Suppressor macrophage treated with lipopolysaccharide for 1 hour (primary cell): ENCODE results near the gene ACOT4.
"Not testable (repeated sequence)": the region's sequence is repeated elsewhere in the genome, so short reads cannot be mapped to it uniquely, and the experiment has no call there.

Experiments
- DNase-seq, 3 donors: peaks; one replicate each; pipeline ENCODE4 v3.0.0-alpha.2; 2020 to 2022

The ACOT4 gene

DNA sequence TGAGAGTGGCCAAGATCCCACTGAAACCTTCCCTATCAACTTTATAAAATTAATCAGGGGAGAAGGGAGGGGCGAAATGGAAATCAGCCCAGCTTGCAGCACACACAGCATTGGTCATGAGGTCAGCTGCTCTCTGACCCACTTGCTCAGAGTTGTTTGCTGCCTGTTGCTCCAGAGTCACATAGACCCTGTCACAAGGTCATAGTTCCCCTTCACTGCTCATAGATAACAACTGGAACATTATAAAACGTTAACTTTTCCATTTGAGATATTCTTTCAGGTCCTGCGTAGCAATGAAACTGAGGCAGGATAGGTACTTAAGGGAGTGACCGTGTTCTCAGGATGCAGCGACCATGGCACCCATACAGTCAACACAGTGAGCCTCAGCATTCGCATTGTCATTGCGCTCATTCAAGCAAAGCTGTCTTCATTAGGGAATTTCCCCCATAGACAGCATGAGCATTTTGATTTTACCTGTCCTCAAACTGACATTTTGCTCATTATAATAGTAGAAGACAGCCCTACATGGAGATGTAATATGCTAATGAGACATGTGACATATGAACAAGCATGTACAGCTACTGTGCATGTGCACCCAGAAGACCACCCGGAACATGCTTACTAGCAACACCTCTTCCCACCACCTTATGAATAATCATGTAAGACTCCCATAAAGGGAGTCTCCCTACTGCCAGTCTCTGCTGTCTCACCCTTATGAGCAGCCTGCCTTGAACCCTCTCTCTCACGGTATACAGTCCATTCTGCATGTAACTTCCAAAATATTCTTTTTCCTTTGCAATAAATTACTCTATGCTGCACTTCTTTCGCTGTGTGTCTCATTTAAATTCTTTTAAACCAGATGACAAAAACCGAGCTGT, 9.3 kb upstream of the ACOT4 start:
- peak; percentile 33 to 50 (median 36) for DNase-seq

DNA sequence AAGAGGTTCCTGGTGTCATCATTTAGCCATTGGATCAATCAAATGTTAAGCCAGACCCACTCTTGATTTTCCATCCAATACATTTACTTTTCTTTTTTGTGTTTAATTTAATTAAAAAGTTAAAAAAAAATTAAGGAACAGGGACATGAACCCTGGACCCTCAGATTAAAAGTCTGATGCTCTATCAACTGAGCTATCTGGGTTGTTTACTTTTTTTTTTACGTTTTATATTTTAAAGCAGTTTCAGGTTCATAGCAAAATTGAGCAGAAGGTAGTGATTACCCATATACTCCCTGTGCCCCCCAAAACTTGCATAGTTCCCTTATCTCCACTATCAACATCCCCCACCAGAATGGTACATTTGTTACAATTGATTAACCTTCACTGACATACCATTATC, 3.0 kb upstream of the ACOT4 start:
- DNase-seq: no peak

DNA sequence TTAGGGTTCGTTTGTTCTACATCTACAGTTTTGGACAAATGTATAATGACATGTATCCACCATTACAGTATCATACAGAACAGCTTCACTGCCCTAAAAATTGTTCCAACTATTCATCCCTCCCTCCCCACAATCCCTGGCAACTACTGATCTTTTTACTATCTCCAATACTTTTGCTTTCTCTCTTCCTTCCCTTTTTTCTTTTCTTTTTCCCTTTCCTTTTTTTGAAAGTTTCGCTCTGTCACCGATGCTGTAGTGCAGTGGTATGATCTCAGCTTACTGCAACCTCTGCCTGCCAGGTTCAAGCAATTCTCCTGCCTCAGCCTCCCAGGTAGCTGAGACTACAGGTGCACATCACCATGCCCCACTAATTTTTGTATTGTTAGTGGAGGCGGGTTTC, 2.6 kb upstream of the ACOT4 start:
- peak; percentile 16 to 72 (median 17) for DNase-seq

DNA sequence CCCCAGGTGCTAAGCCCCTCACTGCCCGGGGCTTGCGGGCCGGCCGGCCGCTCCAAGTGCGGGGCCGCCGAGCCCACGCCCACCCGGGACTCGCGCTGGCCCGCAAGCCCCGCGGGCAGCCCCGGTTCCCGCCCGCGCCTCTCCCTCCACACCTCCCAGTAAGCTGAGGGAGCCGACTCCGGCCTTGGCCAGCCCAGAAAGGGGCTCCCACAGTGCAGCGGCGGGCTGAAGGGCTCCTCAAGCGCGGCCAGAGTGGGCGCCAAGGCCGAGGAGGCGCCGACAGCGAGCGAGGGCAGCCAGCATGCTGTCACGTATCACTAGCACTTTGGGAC, 1.0 kb upstream of the ACOT4 start:
- DNase-seq: not testable (repeated sequence)

DNA sequence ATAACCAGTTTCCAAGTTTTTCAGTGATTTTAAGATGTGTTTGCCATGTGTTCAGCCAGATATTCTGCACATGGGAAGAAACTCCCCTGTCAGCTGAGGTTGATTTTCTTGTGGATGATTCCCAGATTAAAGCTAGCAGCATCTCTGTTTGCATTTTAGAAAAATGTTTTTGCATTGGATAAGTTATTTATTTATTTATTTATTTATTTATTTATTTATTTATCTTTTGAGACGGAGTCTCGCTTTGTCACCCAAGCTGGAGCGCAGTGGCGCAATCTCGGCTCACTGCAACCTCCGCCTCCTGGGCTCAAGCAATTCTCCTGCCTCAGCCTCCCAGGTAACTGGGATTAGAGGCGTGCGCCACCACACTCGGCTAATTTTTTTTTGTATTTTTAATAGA, 2.8 kb downstream of the ACOT4 start:
- no peak for DNase-seq

DNA sequence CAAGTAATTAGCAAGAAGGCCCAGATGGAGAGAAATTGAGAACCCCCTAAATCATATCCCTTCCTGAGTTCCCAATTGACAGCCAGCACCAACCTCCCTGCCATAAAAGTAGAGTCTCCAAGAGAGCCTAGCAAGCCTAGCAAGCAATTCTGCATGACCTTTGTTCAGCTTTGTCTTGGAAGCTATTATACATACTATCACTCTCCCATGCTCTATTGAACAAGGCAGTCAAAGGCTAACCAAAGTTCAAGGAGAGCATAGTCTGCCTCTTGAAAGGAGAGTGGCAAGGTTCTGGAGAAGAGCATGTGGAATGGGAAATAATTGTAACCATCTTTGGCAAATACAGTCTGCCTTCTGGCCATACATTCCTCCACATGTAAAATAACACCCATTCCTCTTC, 7.8 kb downstream of the ACOT4 start:
- no peak for DNase-seq

DNA sequence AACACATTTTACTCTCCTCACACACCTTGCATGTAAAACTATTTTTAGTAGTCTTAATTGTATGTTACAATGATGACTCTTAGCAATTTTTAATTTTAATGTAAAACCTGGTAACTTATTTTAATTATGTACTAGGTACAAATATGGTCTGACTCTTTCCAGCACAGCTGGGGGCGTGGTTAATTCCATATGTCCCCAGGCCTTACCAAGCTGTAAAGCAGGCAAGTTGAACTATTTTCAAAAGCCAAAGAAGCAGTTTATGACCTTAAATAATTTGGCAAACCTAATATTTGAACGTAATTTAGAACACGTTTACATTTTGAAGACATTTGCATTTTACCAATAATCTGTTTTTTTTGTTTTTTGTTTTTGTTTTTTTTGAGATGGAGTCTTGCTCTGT, 11.3 kb downstream of the ACOT4 start:
- DNase-seq: no peak

DNA sequence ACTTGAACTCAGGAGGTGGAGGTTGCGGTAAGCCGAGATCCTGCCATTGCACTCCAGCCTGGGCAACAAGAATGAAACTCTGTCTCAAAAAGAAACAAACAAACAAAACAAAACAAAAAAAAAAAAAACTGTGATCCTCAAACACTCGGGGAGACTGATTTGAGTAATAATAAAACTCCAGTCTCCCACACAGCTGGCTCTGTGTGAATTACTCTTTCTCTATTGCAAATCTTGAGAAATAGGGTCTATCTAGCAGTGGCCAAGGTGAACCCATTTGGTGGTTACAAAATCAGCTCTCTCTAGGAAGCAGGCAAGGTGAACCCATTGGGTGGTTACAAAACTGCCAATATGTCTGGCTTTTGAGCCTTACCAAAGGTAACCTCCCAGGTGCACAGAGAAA, 14.6 kb downstream of the ACOT4 start:
- no peak for DNase-seq

DNA sequence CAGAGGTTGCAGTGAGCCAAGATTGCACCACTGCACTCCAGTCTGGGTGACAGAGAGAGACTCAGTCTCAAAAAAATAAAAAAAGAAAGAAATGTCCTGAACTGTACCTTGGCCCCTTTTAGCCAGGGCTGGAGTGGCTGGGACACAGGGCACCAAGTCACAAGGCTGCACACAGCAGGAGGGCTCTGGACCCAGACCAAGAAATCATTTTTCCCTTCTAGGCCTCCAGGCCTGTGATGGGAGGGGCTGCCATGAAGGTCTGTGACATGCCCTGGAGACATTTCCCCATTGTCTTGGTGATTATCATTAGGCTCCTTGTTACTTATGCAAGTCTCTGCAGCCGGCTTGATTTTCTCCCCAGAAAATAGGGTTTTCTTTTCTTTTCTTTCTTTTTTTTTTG, 15.6 kb downstream of the ACOT4 start:
- DNase-seq: no peak

DNA sequence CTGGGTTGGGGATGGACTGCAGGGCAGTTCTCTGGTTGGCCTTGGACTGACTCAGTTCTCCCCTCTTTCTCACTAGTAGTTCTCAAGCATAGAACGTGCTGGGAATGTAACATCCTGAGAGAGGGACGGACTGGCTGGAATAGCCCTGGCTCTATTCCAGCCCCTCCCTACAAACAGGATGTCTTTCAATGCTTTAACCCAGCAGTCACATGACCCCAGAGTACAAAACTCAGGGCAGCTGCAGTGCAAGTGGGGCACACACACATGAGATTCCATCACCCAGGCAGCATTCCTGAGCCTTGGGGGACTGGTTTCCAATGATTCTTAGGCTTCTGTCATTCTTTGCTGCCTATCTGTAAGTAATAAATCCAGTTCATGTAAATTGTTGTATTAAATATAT, 19.0 kb downstream of the ACOT4 start:
- DNase-seq: no peak

DNA sequence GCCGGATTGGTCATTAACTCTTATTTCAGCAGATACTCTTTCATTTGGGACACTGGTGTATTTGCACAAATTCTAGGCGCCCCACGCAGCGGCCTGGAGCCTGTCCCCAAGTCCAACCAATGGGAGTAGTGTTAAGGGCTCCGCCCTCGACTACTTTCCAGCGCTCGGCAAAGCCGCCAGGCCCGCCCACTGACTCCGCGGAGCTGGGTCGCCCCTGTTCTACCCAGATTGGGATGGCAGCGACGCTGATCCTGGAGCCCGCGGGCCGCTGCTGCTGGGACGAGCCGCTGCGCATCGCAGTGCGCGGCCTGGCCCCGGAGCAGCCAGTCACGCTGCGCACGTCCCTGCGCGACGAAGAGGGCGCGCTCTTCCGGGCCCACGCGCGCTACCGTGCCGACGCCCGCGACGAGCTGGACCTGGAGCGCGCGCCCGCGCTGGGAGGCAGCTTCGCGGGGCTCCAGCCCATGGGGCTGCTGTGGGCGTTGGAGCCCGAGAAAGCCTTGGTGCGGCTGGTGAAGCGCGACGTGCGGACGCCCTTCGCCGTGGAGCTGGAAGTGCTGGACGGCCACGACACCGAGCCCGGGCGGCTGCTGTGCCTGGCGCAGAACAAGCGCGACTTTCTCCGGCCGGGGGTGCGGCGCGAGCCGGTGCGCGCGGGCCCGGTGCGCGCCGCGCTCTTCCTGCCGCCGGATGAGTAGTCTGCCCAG, 20.8 kb downstream of the ACOT4 start, which contains the start of gene ACOT6:
Gene ACOT6, plus strand, starts transcription at position 179 of the 707 bp plus-strand sequence. Its CDS starts 55 bp downstream, at position 234.
- peak; percentile 69 to 80 (median 70) for DNase-seq

DNA sequence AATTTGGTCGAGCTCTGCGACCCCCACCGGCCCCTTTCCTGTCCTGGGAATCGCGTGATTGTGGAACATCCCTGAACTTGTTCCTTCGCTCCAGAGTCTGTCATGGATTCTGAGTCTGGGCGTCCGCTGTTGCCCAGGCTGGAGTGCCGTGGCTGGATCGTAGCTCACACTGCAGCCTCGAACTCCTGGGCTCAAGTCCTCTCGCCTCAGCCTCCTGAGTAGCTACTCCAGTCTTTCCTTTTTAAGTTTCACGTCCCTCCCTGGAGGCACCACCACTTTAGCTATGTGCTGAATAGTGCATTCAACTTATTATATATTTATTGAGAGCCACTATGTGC, 21.3 kb downstream of the ACOT4 start:
- no peak for DNase-seq

DNA sequence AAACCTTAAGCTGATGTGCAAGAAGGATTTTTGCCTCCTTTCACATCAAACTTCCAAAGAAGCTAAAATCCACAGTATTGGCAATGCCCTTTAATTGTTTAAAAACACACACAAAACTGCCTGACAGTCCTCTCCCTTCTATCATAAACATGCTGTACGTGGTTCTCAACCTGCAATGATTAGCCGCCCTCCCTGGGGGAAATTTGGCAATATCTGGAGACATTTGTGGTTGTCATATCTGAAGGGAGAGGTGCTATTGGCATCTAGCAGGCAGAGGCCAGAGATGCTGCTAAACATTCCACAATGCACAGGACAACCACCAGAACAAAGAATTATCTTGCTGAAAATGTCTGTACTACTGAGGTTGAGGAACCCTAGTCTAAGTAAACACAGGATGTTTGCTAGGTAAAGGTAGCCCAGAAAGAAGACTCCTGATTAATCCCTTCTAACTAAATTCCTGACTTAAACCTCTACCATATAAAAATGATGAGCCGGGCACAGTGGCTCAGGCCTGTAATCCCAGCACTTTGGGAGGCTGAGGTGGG, 21.8 kb downstream of the ACOT4 start:
- no peak for DNase-seq

DNA sequence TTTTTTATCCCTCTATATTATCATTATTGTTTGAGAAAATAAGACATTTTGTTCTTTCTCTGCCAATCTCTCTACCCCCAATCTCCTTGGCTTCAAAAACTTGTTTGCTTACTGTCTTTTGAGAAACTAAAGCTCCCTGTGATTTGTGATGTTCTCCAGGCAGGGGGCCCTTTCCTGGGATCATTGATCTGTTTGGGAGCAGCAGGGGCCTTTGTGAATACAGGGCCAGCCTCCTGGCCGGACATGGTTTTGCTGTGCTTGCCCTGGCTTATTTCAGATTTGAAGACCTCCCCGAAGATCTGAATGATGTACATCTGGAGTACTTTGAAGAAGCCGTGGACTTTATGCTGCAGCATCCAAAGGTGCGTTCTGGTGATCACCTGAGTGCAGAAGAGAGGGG, 25.2 kb downstream of the ACOT4 start:
- no peak for DNase-seq

DNA sequence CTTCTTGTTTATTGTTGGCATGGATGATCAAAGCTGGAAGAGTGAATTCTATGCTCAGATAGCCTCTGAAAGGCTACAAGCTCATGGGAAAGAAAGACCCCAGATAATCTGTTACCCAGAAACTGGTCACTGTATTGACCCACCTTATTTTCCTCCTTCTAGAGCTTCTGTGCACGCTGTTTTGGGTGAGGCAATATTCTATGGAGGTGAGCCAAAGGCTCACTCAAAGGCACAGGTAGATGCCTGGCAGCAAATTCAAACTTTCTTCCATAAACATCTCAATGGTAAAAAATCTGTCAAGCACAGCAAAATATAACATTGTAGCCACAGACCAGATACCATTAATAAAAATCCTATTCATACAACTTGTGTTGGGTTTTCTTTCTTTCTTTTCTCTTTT, 27.9 kb downstream of the ACOT4 start:
- DNase-seq: no peak

DNA sequence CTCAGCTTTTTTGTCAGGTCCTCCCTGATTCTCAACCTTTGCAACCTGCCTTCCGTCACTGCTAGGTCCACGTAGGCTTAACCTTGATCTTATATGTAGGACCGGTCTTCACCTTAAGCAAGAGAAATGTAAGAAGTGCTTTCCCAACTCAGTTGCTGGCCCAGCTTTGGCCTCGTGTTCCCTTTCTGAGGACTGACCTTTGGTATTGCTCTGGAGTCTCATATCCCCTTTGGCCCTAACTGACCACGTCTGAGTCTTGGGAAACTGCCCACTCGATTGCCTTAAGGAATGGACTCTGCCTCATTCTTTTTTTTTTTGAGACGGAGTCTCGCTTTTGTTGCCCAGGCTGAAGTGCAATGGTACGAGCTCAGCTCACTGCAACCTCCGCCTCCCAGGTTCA, 28.6 kb downstream of the ACOT4 start:
- no peak for DNase-seq

DNA sequence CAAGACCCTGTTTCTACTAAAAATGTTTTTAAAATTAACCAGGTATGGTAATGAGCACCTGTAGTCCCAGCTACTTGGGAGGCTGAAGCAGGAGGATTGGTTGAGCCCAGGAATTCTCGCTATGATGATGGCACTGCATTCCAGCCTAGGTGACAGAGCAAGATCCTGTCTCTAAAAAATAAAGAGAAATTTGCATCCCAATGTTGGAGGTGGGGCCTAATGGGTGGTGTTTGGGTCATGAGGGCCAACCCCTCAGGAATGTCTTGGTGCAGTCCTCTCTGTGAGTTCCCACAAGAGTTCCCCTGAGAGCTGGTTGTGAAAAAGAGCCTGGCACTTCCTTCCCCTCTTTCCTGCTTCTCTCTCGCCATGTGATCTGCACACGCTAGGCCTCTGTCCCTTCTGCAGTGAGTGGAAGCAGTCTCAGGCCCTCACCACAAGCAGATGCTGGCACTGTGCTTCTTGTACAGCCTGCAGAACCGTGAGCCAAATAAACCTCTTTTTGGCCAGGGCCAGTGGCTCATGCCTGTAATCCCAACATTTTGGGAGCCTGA, 31.9 kb downstream of the ACOT4 start:
- DNase-seq: peak in 2 of 3 donors; percentile 21 to 28

DNA sequence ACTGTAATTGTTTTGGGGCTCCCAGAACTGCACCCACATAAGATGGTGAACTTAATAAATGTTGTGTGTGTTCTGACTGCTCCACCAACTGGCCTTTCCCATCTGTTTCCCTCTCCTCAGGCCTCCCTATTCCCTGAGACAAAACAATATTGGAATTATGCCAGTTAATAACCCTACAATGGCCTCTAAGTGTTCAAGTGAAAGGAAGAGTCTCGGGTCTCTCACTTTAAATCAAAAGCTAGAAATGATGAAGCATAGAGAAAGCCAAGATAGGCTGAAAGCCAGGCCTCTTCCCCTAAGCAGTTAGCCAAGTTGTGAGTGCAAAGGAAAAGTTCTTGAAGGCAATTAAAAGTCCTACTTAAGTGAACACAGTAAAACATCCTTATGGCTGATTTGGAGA, 34.0 kb downstream of the ACOT4 start:
- DNase-seq: no peak

DNA sequence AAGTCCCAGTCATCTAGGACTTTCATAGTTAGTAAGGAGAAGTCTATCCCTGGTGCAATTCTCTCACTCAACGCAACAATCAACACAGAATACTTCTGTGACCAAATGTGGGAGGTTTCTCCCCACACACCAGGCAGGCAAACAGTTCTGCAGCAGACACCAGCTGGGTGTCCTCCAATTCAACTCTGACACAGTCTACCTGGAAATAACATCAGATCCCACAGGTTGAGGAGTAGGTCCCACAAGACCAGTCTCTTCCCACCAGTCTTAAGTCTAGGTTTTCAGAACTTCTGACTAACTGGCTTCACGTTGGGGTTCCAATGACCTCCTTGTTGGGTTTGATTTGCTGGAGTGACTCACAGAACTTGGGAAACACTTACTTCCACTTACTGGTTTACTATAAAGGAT, 35.5 kb downstream of the ACOT4 start:
- DNase-seq: peak; percentile 71 to 88 (median 85)

DNA sequence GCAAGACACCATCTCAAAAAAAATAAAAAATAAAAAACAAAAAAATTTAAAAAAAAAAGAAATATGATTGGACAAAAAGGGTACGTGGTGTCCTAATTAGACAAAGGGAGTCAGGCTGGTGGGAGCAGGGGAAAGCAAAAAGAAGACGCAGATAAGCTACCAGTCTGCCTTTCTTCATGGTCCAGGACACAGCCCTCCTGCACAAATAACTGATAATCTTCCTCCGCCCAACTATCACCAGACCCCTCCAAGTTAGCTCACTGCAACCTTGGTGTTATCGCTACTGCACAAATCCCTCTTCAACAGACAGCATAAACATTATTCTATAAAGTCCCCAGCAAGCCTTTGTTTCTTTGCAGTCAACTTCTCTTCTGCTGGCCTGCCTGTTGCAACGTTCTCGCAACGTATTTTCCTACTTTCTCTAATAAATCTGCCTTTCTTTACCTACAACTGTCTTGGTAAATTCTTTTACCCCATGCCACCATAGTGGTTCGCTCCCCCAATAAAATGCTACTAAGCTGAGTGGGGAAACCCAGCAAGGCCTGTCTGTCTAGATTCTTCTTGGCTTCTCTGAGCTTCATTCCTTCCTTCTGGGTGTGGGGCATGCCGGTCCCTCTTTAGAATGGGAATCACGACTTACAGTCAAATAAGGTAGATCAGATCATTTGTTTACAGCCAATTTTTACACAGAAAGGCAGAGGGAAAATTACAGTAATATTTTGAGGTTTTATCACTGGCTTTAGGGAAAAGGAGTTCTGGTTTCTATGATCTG, 38.5 kb downstream of the ACOT4 start:
- DNase-seq: no peak

DNA sequence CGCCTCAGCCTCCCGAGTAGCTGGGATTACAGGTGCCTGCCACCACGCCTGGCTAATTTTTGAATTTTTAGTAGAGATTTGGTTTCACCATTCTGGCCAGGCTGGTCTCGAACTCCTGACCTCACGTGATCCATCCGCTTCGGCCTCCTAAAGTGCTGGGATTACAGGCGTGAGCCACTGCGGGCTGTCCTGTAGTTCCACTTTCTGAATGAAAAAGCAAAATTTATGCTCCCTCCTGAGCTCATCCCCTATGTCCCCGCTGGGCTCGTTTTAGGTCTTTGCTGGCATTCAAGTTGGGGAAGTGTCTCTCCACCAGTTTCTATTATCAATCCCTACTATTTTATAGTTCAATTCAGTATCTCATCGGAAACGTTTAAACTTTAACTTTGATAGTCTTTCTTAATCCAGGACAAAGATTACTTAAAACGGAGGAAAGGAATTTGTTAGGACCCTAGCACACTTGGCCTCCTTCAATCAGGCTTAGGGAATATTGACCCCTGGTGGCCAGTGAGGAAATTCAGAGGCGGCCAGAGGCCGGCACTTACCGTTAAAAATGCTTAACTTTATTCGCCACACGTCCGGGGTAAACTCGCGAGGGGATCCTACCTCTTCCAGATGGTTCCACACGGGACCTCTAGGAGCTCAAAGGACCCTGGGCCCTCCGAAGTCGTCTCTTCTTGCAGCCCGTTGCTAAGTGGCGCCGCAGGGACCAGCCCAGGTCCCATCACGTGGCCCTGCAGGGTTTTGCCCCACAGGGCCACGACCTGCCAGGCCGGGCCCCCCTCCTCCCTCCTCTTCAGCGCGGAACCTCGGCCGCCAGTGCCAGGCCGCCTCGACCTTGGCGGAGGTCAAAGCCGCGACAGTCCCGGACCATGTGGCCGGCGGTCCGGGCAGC, 41.7 kb downstream of the ACOT4 start:
- DNase-seq: peak; percentile 76 to 82 (median 78)
